HCT116 (cell line): ENCODE measurements around the gene CDKN2A.

Source experiments
- CTCF ChIP-seq, 3 experiments: fragments of 200-600 bp in 1 of 3; sonication (generic) in 1 of 3; IDR thresholded peaks in 2 of 3; conservative IDR thresholded peaks in 1 of 3; 2 replicates each; pipeline ENCODE4 v1.5.1; 2012 to 2017; ENCODE audit warnings: low read depth in 2 of 3, low read length in 2 of 3, antibody characterized with exemption in 1 of 3, borderline replicate concordance in 1 of 3, control low read depth in 1 of 3, mild to moderate bottlenecking in 1 of 3, mixed read lengths in 1 of 3, mixed run types in 1 of 3, moderate library complexity in 1 of 3; ENCODE audit not compliant: insufficient read depth in 1 of 3
- ELF1 ChIP-seq: IDR thresholded peaks from 2 replicates; pipeline ENCODE4 v1.6.1; 2012; ENCODE audit warnings: low read depth, borderline replicate concordance
- POLR2A ChIP-seq: IDR thresholded peaks from 2 replicates; pipeline ENCODE4 v1.7.0; 2011; ENCODE audit warnings: borderline replicate concordance; ENCODE audit not compliant: insufficient read depth, insufficient read length; ENCODE audit errors: extremely low read depth

- no peak for TF ChIP-seq CTCF (IDR thresholded peaks at IDR 0.05 in 2 of 3, conservative IDR thresholded peaks at IDR 0.05 in 1 of 3; ENCODE audit: borderline replicate concordance in 1 of 3, insufficient read depth in 1 of 3, low read depth in 2 of 3, low read length in 2 of 3)
- TF ChIP-seq ELF1: no peak
- TF ChIP-seq POLR2A: no peak
Observed at GRCh38 chr9:21941337-21941995, 52.7 kb downstream of the CDKN2A start.
